HepG2 (cell line): ENCODE results near the gene FAM81A. TPM values are rescaled to one million over a fixed set of nuclear protein-coding genes. Genes with fewer than 3 reads are reported as not detected.
A peak's percentile ranks its signal among the peaks of the same experiment; 100 is the strongest.

Source experiments
- DZIP1 ChIP-seq: sonication (generic); formaldehyde crosslinking; IDR thresholded peaks from 2 replicates; pipeline ENCODE4 v1.5.0; 2020; ENCODE audit warnings: mild to moderate bottlenecking, missing genetic modification reagents
- HDAC2 ChIP-seq: sonication (generic); formaldehyde crosslinking; IDR thresholded peaks from 2 replicates; pipeline ENCODE4 v1.4.0; 2020; ENCODE audit warnings: missing genetic modification reagents
- KIAA2018 ChIP-seq: sonication (generic); formaldehyde crosslinking; IDR thresholded peaks from 2 replicates; pipeline ENCODE4 v1.5.0; 2020; ENCODE audit warnings: mild to moderate bottlenecking, missing genetic modification reagents, borderline replicate concordance
- KLF13 ChIP-seq: sonication (generic); formaldehyde crosslinking; IDR thresholded peaks from 2 replicates; pipeline ENCODE4 v1.4.0; 2020; ENCODE audit warnings: mild to moderate bottlenecking, missing genetic modification reagents
- ZFY ChIP-seq: sonication (generic); formaldehyde crosslinking; IDR thresholded peaks from 2 replicates; pipeline ENCODE4 v1.4.0; 2020; ENCODE audit warnings: missing genetic modification reagents
- ZNF296 ChIP-seq: sonication (generic); formaldehyde crosslinking; conservative IDR thresholded peaks from 2 replicates; pipeline ENCODE4 v1.5.0; 2020; ENCODE audit warnings: mild to moderate bottlenecking, missing genetic modification reagents
- ZNF549 ChIP-seq: sonication (generic); formaldehyde crosslinking; IDR thresholded peaks from 2 replicates; pipeline ENCODE4 v1.5.0; 2020; ENCODE audit warnings: missing genetic modification reagents
- polyA plus RNA-seq, 8 experiments: library from polyadenylated mRNA; depleted of rRNA in 3 of 8; stranded (reverse) in 7 of 8; unstranded in 1 of 8; fragments of >200 nt; fragmentation: Illumina TruSeq in 4 of 8; extraction: Trizol in 4 of 8; gene quantifications; 2 replicates each; pipeline versions ENCODE4 v1.2.1 to v1.2.3, GENCODE V29; 2011 to 2016; ENCODE audit warnings: low read depth in 4 of 8, missing spikeins in 1 of 8, mixed read lengths in 1 of 8; ENCODE audit not compliant: insufficient read depth in 1 of 8
- total RNA-seq, 5 experiments: library from RNA; depleted of rRNA; stranded (reverse); fragments of >200 nt; fragmentation: Illumina TruSeq; extraction: Trizol; gene quantifications; 2 replicates each; pipeline ENCODE4 v1.2.3, GENCODE V29; 2016; ENCODE audit warnings: low read depth in 1 of 5

FAM81A gene
- total and polyA plus RNA-seq, 2 of the 13 experiments (the other 11 are each of a cell fraction or from before 2014, with no cell fraction given) = 0.09 TPM; not detected in 1

- TF ChIP-seq KIAA2018 (CRISPR knock-in tag) = no peak
- TF ChIP-seq HDAC2 (CRISPR knock-in tag) = peak; percentile 97
- TF ChIP-seq DZIP1 = no peak
- no peak for TF ChIP-seq ZFY (CRISPR knock-in tag)
- TF ChIP-seq ZNF549 (CRISPR knock-in tag) = no peak
- no peak for TF ChIP-seq ZNF296
- TF ChIP-seq KLF13 (CRISPR knock-in tag) = no peak
Measured at GRCh38 chr15:59553879-59554735, 116.1 kb downstream of the FAM81A start (continued).
